Psoas muscle (tissue), 8 donors: Measurements from ENCODE around the gene BAZ2A. TPM values are rescaled to one million over a fixed set of nuclear protein-coding genes. Genes with fewer than 3 reads are reported as not detected.

ENCODE experiments used
- ATAC-seq, 4 donors: fragments of 200-7000 bp; cut with Tn5 transposase; one replicate each; pipeline ENCODE4 v1.9.1; 2020; ENCODE audit warnings: moderate library complexity in 3 of 4, mild to moderate bottlenecking in 2 of 4
- DNase-seq, 2 donors: peaks; one replicate each; pipeline ENCODE4 v3.0.0-alpha.2; 2020
- H3K27ac ChIP-seq: fragments of 200-600 bp; one replicate; pipeline ENCODE4 v1.8.0; 2022
- H3K27me3 ChIP-seq, 3 donors: fragments of 200-600 bp in 1 of 3; one replicate each; pipeline versions ENCODE4 v1.6.1 to v1.8.0; 2013 to 2022; ENCODE audit warnings: low read length in 2 of 3, mild to moderate bottlenecking in 2 of 3, moderate library complexity in 1 of 3; ENCODE audit not compliant: insufficient read depth in 3 of 3
- H3K36me3 ChIP-seq, 2 donors: fragments of 200-600 bp in 1 of 2; one replicate each; pipeline versions ENCODE4 v1.6.1 to v1.8.0; 2013 to 2022; ENCODE audit warnings: low read depth in 1 of 2, mild to moderate bottlenecking in 1 of 2, moderate library complexity in 1 of 2; ENCODE audit not compliant: insufficient read depth in 1 of 2
- H3K4me1 ChIP-seq: fragments of 200-600 bp; one replicate; pipeline ENCODE4 v1.8.0; 2022
- H3K4me3 ChIP-seq: fragments of 200-600 bp; one replicate; pipeline ENCODE4 v1.8.0; 2022; ENCODE audit warnings: mild to moderate bottlenecking
- H3K9me3 ChIP-seq: fragments of 200-600 bp; one replicate; pipeline ENCODE4 v1.8.0; 2022
- WGBS, 3 donors: extraction: QIAGEN DNeasy Blood & Tissue Kit; methylation state at CpG; one replicate each; pipeline versions ENCODE4 v1.1.6 to v1.1.7; 2013; 5-methylcytosine and 5-hydroxymethylcytosine counted together
- intact Hi-C, 2 donors: fragments of 100-400 bp; cut with DNase I; formaldehyde crosslinking; loops; one replicate each; pipeline versions ENCODE4 v1.11.0 to v1.14.2; 2022
- polyA plus RNA-seq, 3 donors: library from polyadenylated mRNA; stranded (reverse); fragments of 200-250 nt; gene quantifications; one replicate each; pipeline ENCODE4 v1.2.3, GENCODE V29; 2013
- total RNA-seq, 4 donors: library from RNA; stranded (reverse); fragmentation: NEBNext Ultra II Directional in 2 of 4; extraction: Animal tissue kit (Norgen Biotek cat#: 25700) in 2 of 4; gene quantifications; one replicate each; pipeline versions ENCODE4 v1.2.1 to v1.2.4, GENCODE V29; 2021 to 2023
- TF ChIP-seq, protein P1 (sequence below): fragments of 200-600 bp; IDR thresholded peaks from one replicate; pipeline ENCODE4 v1.8.0; 2022; ENCODE audit warnings: antibody characterized with exemption
- donor health status: healthy with polysubstance abuse.
- donor health status: DM: no; HTN: no; CAD: no; lungs with moderate emphysema.
- donor health status: Bipolar disorder and iron deficiency.
- donor health status: healthy.
- donor health status: DM: yes; HTN: yes; CAD: no.
- donor health status: DM: no; HTN: no; CAD: no.
- donor health status: DM: no; HTN: no; CAD: no.
- donor health status: DM: yes; HTN: yes; CAD: no.

BAZ2A gene
- total and polyA plus RNA-seq, 7 donors = 10.0 to 53.8 (median 41.0) TPM

DNA sequence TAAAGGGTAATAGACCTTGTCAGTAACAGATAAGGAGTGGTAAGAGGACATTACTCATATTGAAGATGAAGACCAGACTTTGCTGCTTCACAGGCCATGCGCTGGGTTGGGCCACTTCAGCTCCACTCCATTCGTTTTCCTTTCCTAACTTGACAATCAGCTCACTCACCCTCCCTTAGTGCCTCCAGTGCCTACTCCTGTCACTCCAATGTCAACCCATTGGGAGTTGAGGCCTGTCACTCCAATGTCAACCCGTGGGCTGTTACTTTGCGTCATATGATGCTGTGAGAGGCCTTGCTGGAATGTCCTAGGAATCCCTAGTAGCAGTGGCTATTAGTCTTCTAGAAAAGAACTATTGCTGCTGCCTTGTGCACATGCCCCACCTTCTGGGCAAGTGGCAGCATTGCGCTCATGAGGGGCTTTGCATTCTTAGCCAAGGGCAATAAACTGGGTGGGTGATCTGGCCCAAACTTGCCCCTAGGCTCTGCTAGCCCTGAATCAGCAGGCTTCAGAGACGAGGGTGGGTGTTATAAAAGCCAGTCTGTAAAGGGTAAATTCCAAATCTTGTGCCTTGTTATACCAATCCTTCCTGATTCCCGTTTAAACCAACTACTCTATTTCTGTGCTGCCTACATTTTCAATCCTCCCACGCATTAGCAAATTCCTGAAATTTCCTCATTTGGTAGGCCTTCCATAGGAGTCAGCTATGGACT, 36.1 kb downstream of the BAZ2A start:
- DNase-seq = peak; percentile 39 to 69
- WGBS, 3 donors = 43 to 50% (median 47%) methylated on average over 8 of the region's 8 CpGs
- H3K4me1 ChIP-seq = no peaks in the 10 kb centered on the region
- TF ChIP-seq, protein P1, sequence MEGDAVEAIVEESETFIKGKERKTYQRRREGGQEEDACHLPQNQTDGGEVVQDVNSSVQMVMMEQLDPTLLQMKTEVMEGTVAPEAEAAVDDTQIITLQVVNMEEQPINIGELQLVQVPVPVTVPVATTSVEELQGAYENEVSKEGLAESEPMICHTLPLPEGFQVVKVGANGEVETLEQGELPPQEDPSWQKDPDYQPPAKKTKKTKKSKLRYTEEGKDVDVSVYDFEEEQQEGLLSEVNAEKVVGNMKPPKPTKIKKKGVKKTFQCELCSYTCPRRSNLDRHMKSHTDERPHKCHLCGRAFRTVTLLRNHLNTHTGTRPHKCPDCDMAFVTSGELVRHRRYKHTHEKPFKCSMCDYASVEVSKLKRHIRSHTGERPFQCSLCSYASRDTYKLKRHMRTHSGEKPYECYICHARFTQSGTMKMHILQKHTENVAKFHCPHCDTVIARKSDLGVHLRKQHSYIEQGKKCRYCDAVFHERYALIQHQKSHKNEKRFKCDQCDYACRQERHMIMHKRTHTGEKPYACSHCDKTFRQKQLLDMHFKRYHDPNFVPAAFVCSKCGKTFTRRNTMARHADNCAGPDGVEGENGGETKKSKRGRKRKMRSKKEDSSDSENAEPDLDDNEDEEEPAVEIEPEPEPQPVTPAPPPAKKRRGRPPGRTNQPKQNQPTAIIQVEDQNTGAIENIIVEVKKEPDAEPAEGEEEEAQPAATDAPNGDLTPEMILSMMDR = peak; percentile 66
- H3K27ac ChIP-seq = peak overlapping the region; percentile 14
- H3K36me3 ChIP-seq = peaks cover 10 to 42% of the 10 kb centered on the region in 2 donors
- no peaks in the 10 kb centered on the region for H3K9me3 ChIP-seq
- no peaks in the 10 kb centered on the region for H3K27me3 ChIP-seq
- intact Hi-C loops = loop anchor here in 1 of 2 donors (5.0 kb wide), 1 partner anchor 82 kb away; no protein-coding TSS in a partner anchor
- ATAC-seq = peak; percentile 40 to 61 (median 55)
- H3K4me3 ChIP-seq = no peak overlapping the region

DNA sequence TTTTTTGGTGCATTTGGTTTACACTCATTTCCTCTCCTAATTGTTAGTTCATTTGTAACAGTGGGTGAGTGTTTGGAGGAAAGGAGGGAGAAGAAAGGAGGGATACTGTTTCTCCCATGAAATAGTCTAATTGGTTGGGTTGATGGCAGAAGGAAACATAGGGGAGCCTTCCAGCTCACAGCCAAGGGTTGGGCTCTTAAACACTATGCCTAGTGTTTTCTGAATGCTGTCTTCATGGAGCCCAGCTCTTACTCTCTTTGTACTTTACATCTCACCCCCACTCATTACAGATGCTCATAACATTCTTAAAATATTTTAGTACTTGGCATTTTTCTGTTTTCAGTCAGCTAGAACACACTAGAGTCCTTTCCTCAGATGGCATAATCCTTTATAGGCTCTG, 38.2 kb downstream of the BAZ2A start:
- H3K36me3 ChIP-seq = peaks cover 5 to 38% of the 10 kb centered on the region in 2 donors
- no peak overlapping the region for H3K4me3 ChIP-seq
- intact Hi-C loops = loop anchor here in 1 of 2 donors (5.0 kb wide), 1 partner anchor 80 kb away; no protein-coding TSS in a partner anchor
- H3K27me3 ChIP-seq = no peaks in the 10 kb centered on the region
- no peak for DNase-seq
- no peaks in the 10 kb centered on the region for H3K4me1 ChIP-seq
- no peaks in the 10 kb centered on the region for H3K9me3 ChIP-seq
- TF ChIP-seq, protein P1 = no peak
- no peak for ATAC-seq
- no peak overlapping the region for H3K27ac ChIP-seq

GRCh38 chr12:56591126-56591525, 39.0 kb downstream of the BAZ2A start:
- ATAC-seq = peak in 1 of 4 donors; percentile 21
- Histone ChIP-seq H3K9me3 (no peaks in the 10 kb centered on the region), H3K4me3 (no peak overlapping the region), H3K36me3 (peaks cover 5 to 32% of the 10 kb centered on the region in 2 donors), H3K27me3 (no peaks in the 10 kb centered on the region), H3K4me1 (no peaks in the 10 kb centered on the region), H3K27ac (no peak overlapping the region)
- TF ChIP-seq, protein P1 = no peak
- intact Hi-C loops = loop anchor here in 1 of 2 donors (5.0 kb wide), 1 partner anchor 79 kb away; no protein-coding TSS in a partner anchor
- 53 to 65% (median 60%) methylated on average over 5 of the region's 5 CpGs for WGBS, 3 donors
- no peak for DNase-seq

GRCh38 chr12:56590237-56590830, 39.8 kb downstream of the BAZ2A start:
- peak in 2 of 4 donors; percentile 49 to 54 for ATAC-seq
- H3K27ac ChIP-seq = no peak overlapping the region

More at GRCh38 chr12:56590237-56590830, 39.8 kb downstream of the BAZ2A start:
- intact Hi-C loops = loop anchor here in 1 of 2 donors (5.0 kb wide), 1 partner anchor 78 kb away; no protein-coding TSS in a partner anchor
- Histone ChIP-seq H3K36me3 (peaks cover 5 to 24% of the 10 kb centered on the region in 2 donors), H3K4me1 (no peaks in the 10 kb centered on the region), H3K27me3 (no peaks in the 10 kb centered on the region), H3K4me3 (no peak overlapping the region), H3K9me3 (no peaks in the 10 kb centered on the region)
- no peak for DNase-seq
- TF ChIP-seq, protein P1 = no peak
- 58 to 63% (median 62%) methylated on average over 3 of the region's 3 CpGs for WGBS, 3 donors
